ENCODE measurements around the gene REPS2.

REPS2 gene

GRCh38 chrX:17021851-17022604, 75.6 kb downstream of the REPS2 start:
- TF ChIP-seq CTCF (IDR thresholded peaks at IDR 0.05; ENCODE audit: poor library complexity, severe bottlenecking) = no peak
- Histone ChIP-seq H3K27ac (ENCODE audit: poor library complexity, severe bottlenecking) (no peak overlapping the region), H3K27me3 (ENCODE audit: insufficient read depth, poor library complexity, severe bottlenecking) (no peaks in the 10 kb centered on the region), H3K9me3 (ENCODE audit: severe bottlenecking) (no peaks in the 10 kb centered on the region), H3K4me1 (ENCODE audit: insufficient read depth, poor library complexity, severe bottlenecking) (no peaks in the 10 kb centered on the region), H3K4me3 (ENCODE audit: severe bottlenecking) (no peak overlapping the region), H3K36me3 (ENCODE audit: low read depth) (no peaks in the 10 kb centered on the region)
- DNase-seq (ENCODE audit: low spot score) (no peak), ATAC-seq (ENCODE audit: low read depth) (no peak)

DNA sequence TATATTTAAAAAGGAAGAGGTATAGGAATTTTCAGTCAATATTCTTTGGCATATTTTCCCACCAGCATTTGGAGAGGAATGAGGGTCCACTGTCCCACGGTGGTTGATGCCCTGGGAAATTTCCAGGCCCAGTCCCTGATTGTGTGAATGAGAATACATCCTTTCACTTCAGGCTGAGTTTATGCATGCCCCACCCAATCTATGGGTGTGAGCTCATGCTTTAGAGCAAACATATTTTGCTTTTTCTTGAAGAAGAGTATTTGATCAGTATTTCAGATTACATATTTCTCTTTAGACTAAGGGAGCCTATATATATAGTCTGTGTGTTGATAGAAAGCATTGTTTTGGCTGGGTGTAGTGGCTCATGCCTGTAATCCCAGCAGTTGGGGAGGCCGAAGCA, 77.2 kb downstream of the REPS2 start:
- Histone ChIP-seq H3K9me3 (ENCODE audit: severe bottlenecking) (no peaks in the 10 kb centered on the region), H3K27ac (ENCODE audit: poor library complexity, severe bottlenecking) (no peak overlapping the region), H3K4me1 (ENCODE audit: insufficient read depth, poor library complexity, severe bottlenecking) (no peaks in the 10 kb centered on the region), H3K36me3 (ENCODE audit: low read depth) (no peaks in the 10 kb centered on the region), H3K27me3 (ENCODE audit: insufficient read depth, poor library complexity, severe bottlenecking) (no peaks in the 10 kb centered on the region), H3K4me3 (ENCODE audit: severe bottlenecking) (no peak overlapping the region)
- no peak for ATAC-seq (ENCODE audit: low read depth)
- DNase-seq (ENCODE audit: low spot score) = no peak
- no peak for TF ChIP-seq CTCF (IDR thresholded peaks at IDR 0.05; ENCODE audit: poor library complexity, severe bottlenecking)

GRCh38 chrX:17024886-17025285, 78.4 kb downstream of the REPS2 start:
- no peak overlapping the region for H3K4me3 ChIP-seq (ENCODE audit: severe bottlenecking)
- DNase-seq (ENCODE audit: low spot score) (no peak), ATAC-seq (ENCODE audit: low read depth) (no peak)
- H3K4me1 ChIP-seq (ENCODE audit: insufficient read depth, poor library complexity, severe bottlenecking) = no peaks in the 10 kb centered on the region
- no peak for TF ChIP-seq CTCF (IDR thresholded peaks at IDR 0.05; ENCODE audit: poor library complexity, severe bottlenecking)
- H3K27ac ChIP-seq (ENCODE audit: poor library complexity, severe bottlenecking) = no peak overlapping the region
- H3K27me3 ChIP-seq (ENCODE audit: insufficient read depth, poor library complexity, severe bottlenecking) = no peaks in the 10 kb centered on the region
- no peaks in the 10 kb centered on the region for H3K9me3 ChIP-seq (ENCODE audit: severe bottlenecking)
- H3K36me3 ChIP-seq (ENCODE audit: low read depth) = no peaks in the 10 kb centered on the region

- Histone ChIP-seq H3K36me3 (ENCODE audit: low read depth) (no peaks in the 10 kb centered on the region), H3K4me1 (ENCODE audit: insufficient read depth, poor library complexity, severe bottlenecking) (no peaks in the 10 kb centered on the region), H3K9me3 (ENCODE audit: severe bottlenecking) (no peaks in the 10 kb centered on the region), H3K27me3 (ENCODE audit: insufficient read depth, poor library complexity, severe bottlenecking) (no peaks in the 10 kb centered on the region), H3K27ac (ENCODE audit: poor library complexity, severe bottlenecking) (no peak overlapping the region), H3K4me3 (ENCODE audit: severe bottlenecking) (no peak overlapping the region)
- no peak for DNase-seq (ENCODE audit: low spot score)
- no peak for TF ChIP-seq CTCF (IDR thresholded peaks at IDR 0.05; ENCODE audit: poor library complexity, severe bottlenecking)
- ATAC-seq (ENCODE audit: low read depth) = no peak
These were observed 79.3 kb downstream of the REPS2 start for GRCh38 chrX:17025621-17026302.

DNA sequence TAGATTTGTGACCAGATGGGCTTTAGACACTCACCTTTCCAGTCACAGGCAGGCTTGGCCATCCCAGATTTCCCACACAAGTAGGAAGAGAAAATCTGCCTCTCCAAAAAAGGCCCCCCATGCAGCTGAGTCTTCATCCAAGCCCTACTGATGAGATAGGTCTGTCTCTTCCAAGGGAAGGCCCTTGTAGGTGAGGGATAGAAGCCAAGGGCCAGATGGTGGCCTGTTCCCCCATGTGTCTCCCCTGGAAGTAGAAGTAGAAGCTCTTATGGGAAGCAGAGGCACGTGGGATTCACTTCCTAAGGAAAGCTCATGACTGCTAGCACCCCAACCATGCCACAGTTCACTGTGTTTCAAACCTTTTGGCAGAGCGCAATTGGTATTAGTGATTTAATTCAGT, 81.5 kb downstream of the REPS2 start:
- H3K27ac ChIP-seq (ENCODE audit: poor library complexity, severe bottlenecking) = no peak overlapping the region
- peaks cover 10% of the 10 kb centered on the region for H3K4me1 ChIP-seq (ENCODE audit: insufficient read depth, poor library complexity, severe bottlenecking)
- DNase-seq (ENCODE audit: low spot score) (no peak), ATAC-seq (ENCODE audit: low read depth) (no peak)
- H3K27me3 ChIP-seq (ENCODE audit: insufficient read depth, poor library complexity, severe bottlenecking) = no peaks in the 10 kb centered on the region
- no peak for TF ChIP-seq CTCF (IDR thresholded peaks at IDR 0.05; ENCODE audit: poor library complexity, severe bottlenecking)
- H3K36me3 ChIP-seq (ENCODE audit: low read depth) = no peaks in the 10 kb centered on the region
- no peak overlapping the region for H3K4me3 ChIP-seq (ENCODE audit: severe bottlenecking)
- H3K9me3 ChIP-seq (ENCODE audit: severe bottlenecking) = no peaks in the 10 kb centered on the region

All from RWPE2 (cell line).